ENCODE data around the gene B3GALT5. TPM values are rescaled to one million over a fixed set of nuclear protein-coding genes. Genes with fewer than 3 reads are reported as not detected.

Gene B3GALT5
- total RNA-seq, 2 donors from 2014 or later: 0.64 to 1.2 TPM

GRCh38 chr21:39575775-39576174 is 37.0 kb upstream of the B3GALT5 start:
- Histone ChIP-seq H3K36me3 (no peaks in the 10 kb centered on the region), H3K27me3 (replicated peaks; ENCODE audit: insufficient read depth) (no peaks in the 10 kb centered on the region), H3K4me1 (replicated peaks) (no peaks in the 10 kb centered on the region), H3K4me3 (no peak overlapping the region), H3K9me3 (no peaks in the 10 kb centered on the region), H3K27ac (no peak overlapping the region)
- no peak for DNase-seq (ENCODE audit: low spot score)
- TF ChIP-seq POLR2A (IDR thresholded peaks at IDR 0.05) (no peak), POLR2AphosphoS5 (IDR thresholded peaks at IDR 0.05) (no peak)
- TF ChIP-seq, protein P1, sequence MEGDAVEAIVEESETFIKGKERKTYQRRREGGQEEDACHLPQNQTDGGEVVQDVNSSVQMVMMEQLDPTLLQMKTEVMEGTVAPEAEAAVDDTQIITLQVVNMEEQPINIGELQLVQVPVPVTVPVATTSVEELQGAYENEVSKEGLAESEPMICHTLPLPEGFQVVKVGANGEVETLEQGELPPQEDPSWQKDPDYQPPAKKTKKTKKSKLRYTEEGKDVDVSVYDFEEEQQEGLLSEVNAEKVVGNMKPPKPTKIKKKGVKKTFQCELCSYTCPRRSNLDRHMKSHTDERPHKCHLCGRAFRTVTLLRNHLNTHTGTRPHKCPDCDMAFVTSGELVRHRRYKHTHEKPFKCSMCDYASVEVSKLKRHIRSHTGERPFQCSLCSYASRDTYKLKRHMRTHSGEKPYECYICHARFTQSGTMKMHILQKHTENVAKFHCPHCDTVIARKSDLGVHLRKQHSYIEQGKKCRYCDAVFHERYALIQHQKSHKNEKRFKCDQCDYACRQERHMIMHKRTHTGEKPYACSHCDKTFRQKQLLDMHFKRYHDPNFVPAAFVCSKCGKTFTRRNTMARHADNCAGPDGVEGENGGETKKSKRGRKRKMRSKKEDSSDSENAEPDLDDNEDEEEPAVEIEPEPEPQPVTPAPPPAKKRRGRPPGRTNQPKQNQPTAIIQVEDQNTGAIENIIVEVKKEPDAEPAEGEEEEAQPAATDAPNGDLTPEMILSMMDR (IDR thresholded peaks at IDR 0.05): no peak
- intact Hi-C loops (cut with DNase I): no loop called here

- no peak for TF ChIP-seq POLR2A (IDR thresholded peaks at IDR 0.05)
- H3K36me3 ChIP-seq: no peaks in the 10 kb centered on the region
- 44% methylated on average over 3 of the region's 3 CpGs for WGBS
- no peak overlapping the region for H3K27ac ChIP-seq
- no peaks in the 10 kb centered on the region for H3K27me3 ChIP-seq (replicated peaks; ENCODE audit: insufficient read depth)
- intact Hi-C loops (cut with DNase I): no loop called here
- no peaks in the 10 kb centered on the region for H3K4me1 ChIP-seq (replicated peaks)
- no peak overlapping the region for H3K4me3 ChIP-seq
- no peak for DNase-seq (ENCODE audit: low spot score)
- H3K9me3 ChIP-seq: no peaks in the 10 kb centered on the region
Observed at GRCh38 chr21:39576518-39577128, 36.1 kb upstream of the B3GALT5 start.

- no peak for DNase-seq (ENCODE audit: low spot score)
- Histone ChIP-seq H3K27ac (no peak overlapping the region), H3K4me3 (no peak overlapping the region), H3K27me3 (replicated peaks; ENCODE audit: insufficient read depth) (no peaks in the 10 kb centered on the region), H3K36me3 (no peaks in the 10 kb centered on the region), H3K9me3 (no peaks in the 10 kb centered on the region), H3K4me1 (replicated peaks) (no peaks in the 10 kb centered on the region)
- TF ChIP-seq POLR2A (IDR thresholded peaks at IDR 0.05) (no peak), POLR2AphosphoS5 (IDR thresholded peaks at IDR 0.05) (no peak)
- TF ChIP-seq, protein P1 (IDR thresholded peaks at IDR 0.05): no peak
- intact Hi-C loops (cut with DNase I): no loop called here
- 88% methylated on average over 16 of the region's 16 CpGs for WGBS
Observed at GRCh38 chr21:39579734-39580332, 32.9 kb upstream of the B3GALT5 start.

DNA sequence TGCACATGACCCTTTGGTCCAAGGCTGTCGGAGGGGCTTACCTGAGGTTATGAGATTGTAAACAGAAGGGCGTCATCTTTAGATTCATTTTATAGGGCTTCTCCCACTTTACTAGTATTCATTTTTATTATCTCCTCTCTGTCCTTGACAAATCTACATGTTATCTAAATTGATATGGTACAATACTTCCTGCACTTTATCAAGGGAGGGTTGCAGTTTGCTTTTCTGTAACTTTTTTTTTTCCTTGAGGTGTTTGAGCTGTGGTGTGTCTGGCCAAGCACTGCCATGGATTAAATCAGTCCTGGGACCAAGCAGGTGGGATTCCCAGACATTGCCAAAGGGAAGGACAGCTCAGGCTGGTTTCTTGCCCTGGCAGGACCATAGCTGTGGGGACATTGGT is 32.0 kb upstream of the B3GALT5 start:
- no peaks in the 10 kb centered on the region for H3K4me1 ChIP-seq (replicated peaks)
- H3K27ac ChIP-seq: no peak overlapping the region
- H3K27me3 ChIP-seq (replicated peaks; ENCODE audit: insufficient read depth): no peaks in the 10 kb centered on the region
- intact Hi-C loops (cut with DNase I): no loop called here
- WGBS: 69% methylated on average over 1 of the region's 2 CpGs
- TF ChIP-seq POLR2AphosphoS5 (IDR thresholded peaks at IDR 0.05) (no peak), POLR2A (IDR thresholded peaks at IDR 0.05) (no peak)
- TF ChIP-seq, protein P1 (IDR thresholded peaks at IDR 0.05): no peak
- no peaks in the 10 kb centered on the region for H3K36me3 ChIP-seq
- DNase-seq (ENCODE audit: low spot score): no peak
- H3K9me3 ChIP-seq: no peaks in the 10 kb centered on the region
- H3K4me3 ChIP-seq: no peak overlapping the region

DNA sequence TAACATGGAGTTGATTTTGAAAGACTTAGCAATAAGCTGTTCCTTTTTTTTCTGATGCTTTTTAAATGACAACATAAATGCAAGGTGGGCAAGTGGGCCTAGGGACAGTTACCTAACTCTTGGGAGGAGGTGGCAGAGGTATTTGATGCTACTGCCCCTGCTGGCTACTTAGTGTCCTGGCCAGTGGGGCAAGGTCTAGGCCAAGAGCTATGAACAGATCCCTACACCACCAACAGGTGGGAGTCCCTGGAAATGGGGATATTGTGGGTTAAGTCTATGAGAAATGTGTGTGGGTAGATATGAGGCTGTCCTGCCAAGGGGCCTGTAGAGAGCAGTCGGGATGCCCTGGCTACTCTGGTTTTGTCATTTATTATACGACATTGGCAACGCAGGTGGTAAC is 31.3 kb upstream of the B3GALT5 start:
- H3K27ac ChIP-seq: no peak overlapping the region
- whole genome bisulfite sequencing: 80% methylated on average over 3 of the region's 3 CpGs
- no peaks in the 10 kb centered on the region for H3K4me1 ChIP-seq (replicated peaks)
- no peaks in the 10 kb centered on the region for H3K9me3 ChIP-seq
- DNase-seq (ENCODE audit: low spot score): no peak
- H3K4me3 ChIP-seq: no peak overlapping the region
- no peaks in the 10 kb centered on the region for H3K36me3 ChIP-seq
- intact Hi-C loops (cut with DNase I): no loop called here
- TF ChIP-seq, protein P1 (IDR thresholded peaks at IDR 0.05): no peak
- TF ChIP-seq POLR2AphosphoS5 (IDR thresholded peaks at IDR 0.05): no peak
- no peak for TF ChIP-seq POLR2A (IDR thresholded peaks at IDR 0.05)
- H3K27me3 ChIP-seq (replicated peaks; ENCODE audit: insufficient read depth): no peaks in the 10 kb centered on the region

All from prostate gland (tissue), 2 donors.